Measurements from ENCODE around the gene OR2A1.
"Not testable (repeated sequence)": the region's sequence is repeated elsewhere in the genome, so short reads cannot be mapped to it uniquely, and the experiment has no call there.

OR2A1 gene

GRCh38 chr7:144287171-144287784 is 24.9 kb upstream of the OR2A1 start:
- not testable (repeated sequence) for H2BK5ac ChIP-seq (ENCODE audit: low read depth, low read length, poor library complexity, severe bottlenecking); H2AK5ac ChIP-seq (ENCODE audit: low read length, severe bottlenecking); H3K4me3 ChIP-seq (ENCODE audit: insufficient read depth in 1 of 2, low read depth in 1 of 2, low read length in 2 of 2); H3K18ac ChIP-seq (ENCODE audit: low read depth in 1 of 2, low read length in 2 of 2); H4K8ac ChIP-seq (ENCODE audit: low read length); H3K4ac ChIP-seq (ENCODE audit: low read depth in 1 of 2, low read length in 2 of 2); H3K27me3 ChIP-seq (ENCODE audit: control insufficient read depth in 1 of 2, insufficient read depth in 1 of 2, low read length in 2 of 2); H3K9ac ChIP-seq (ENCODE audit: low read length); H3K4me2 ChIP-seq (ENCODE audit: low read length, poor library complexity, severe bottlenecking); DNase-seq; H2BK120ac ChIP-seq (ENCODE audit: low read depth, low read length); H3K36me3 ChIP-seq (ENCODE audit: control insufficient read depth in 1 of 2, insufficient read depth in 2 of 2, low read depth in 1 of 2, low read length in 2 of 2); H3K23ac ChIP-seq (ENCODE audit: low read length in 2 of 2); H3K27ac ChIP-seq (ENCODE audit: low read length, poor library complexity, severe bottlenecking); H3K14ac ChIP-seq (ENCODE audit: low read length in 2 of 2); H2AFZ ChIP-seq (ENCODE audit: low read depth, low read length); H3K9me3 ChIP-seq (ENCODE audit: control insufficient read depth, low read length); H4K91ac ChIP-seq (ENCODE audit: low read length); H3K79me1 ChIP-seq (replicated peaks; ENCODE audit: low read length, poor library complexity, severe bottlenecking); H2BK12ac ChIP-seq (ENCODE audit: low read length in 2 of 2); H3K4me1 ChIP-seq (ENCODE audit: control insufficient read depth, insufficient read depth, low read depth, low read length); H2BK15ac ChIP-seq (ENCODE audit: low read depth, poor library complexity, severe bottlenecking)
- WGBS: no CpG with 5 or more reads among the region's 3 CpGs

- H3K4me1 ChIP-seq (ENCODE audit: control insufficient read depth, insufficient read depth, low read depth, low read length); H3K36me3 ChIP-seq (ENCODE audit: control insufficient read depth in 1 of 2, insufficient read depth in 2 of 2, low read depth in 1 of 2, low read length in 2 of 2); H3K14ac ChIP-seq (ENCODE audit: low read length in 2 of 2); H4K91ac ChIP-seq (ENCODE audit: low read length); H2BK12ac ChIP-seq (ENCODE audit: low read length in 2 of 2); H3K4ac ChIP-seq (ENCODE audit: low read depth in 1 of 2, low read length in 2 of 2); H2BK5ac ChIP-seq (ENCODE audit: low read depth, low read length, poor library complexity, severe bottlenecking); H3K9me3 ChIP-seq (ENCODE audit: control insufficient read depth, low read length); H3K27ac ChIP-seq (ENCODE audit: low read length, poor library complexity, severe bottlenecking); H2BK15ac ChIP-seq (ENCODE audit: low read depth, poor library complexity, severe bottlenecking); H3K18ac ChIP-seq (ENCODE audit: low read depth in 1 of 2, low read length in 2 of 2); H3K79me1 ChIP-seq (replicated peaks; ENCODE audit: low read length, poor library complexity, severe bottlenecking); H3K9ac ChIP-seq (ENCODE audit: low read length); H3K4me3 ChIP-seq (ENCODE audit: insufficient read depth in 1 of 2, low read depth in 1 of 2, low read length in 2 of 2); H3K4me2 ChIP-seq (ENCODE audit: low read length, poor library complexity, severe bottlenecking); H3K23ac ChIP-seq (ENCODE audit: low read length in 2 of 2); H2AFZ ChIP-seq (ENCODE audit: low read depth, low read length); H2BK120ac ChIP-seq (ENCODE audit: low read depth, low read length); H2AK5ac ChIP-seq (ENCODE audit: low read length, severe bottlenecking); H4K8ac ChIP-seq (ENCODE audit: low read length); H3K27me3 ChIP-seq (ENCODE audit: control insufficient read depth in 1 of 2, insufficient read depth in 1 of 2, low read length in 2 of 2): not testable (repeated sequence)
- 49% methylated on average over 2 of the region's 4 CpGs for WGBS
- peak; percentile 3 for DNase-seq
These were observed 20.6 kb upstream of the OR2A1 start for GRCh38 chr7:144291607-144292006.

- H3K14ac ChIP-seq (ENCODE audit: low read length in 2 of 2); H2AFZ ChIP-seq (ENCODE audit: low read depth, low read length); H2BK5ac ChIP-seq (ENCODE audit: low read depth, low read length, poor library complexity, severe bottlenecking); H3K36me3 ChIP-seq (ENCODE audit: control insufficient read depth in 1 of 2, insufficient read depth in 2 of 2, low read depth in 1 of 2, low read length in 2 of 2); H2AK5ac ChIP-seq (ENCODE audit: low read length, severe bottlenecking); H3K4me2 ChIP-seq (ENCODE audit: low read length, poor library complexity, severe bottlenecking); H3K9me3 ChIP-seq (ENCODE audit: control insufficient read depth, low read length); H3K27ac ChIP-seq (ENCODE audit: low read length, poor library complexity, severe bottlenecking); H3K23ac ChIP-seq (ENCODE audit: low read length in 2 of 2); H4K8ac ChIP-seq (ENCODE audit: low read length); H3K9ac ChIP-seq (ENCODE audit: low read length); H3K79me1 ChIP-seq (replicated peaks; ENCODE audit: low read length, poor library complexity, severe bottlenecking); H2BK15ac ChIP-seq (ENCODE audit: low read depth, poor library complexity, severe bottlenecking); H3K4ac ChIP-seq (ENCODE audit: low read depth in 1 of 2, low read length in 2 of 2); H3K4me3 ChIP-seq (ENCODE audit: insufficient read depth in 1 of 2, low read depth in 1 of 2, low read length in 2 of 2); H4K91ac ChIP-seq (ENCODE audit: low read length); H3K4me1 ChIP-seq (ENCODE audit: control insufficient read depth, insufficient read depth, low read depth, low read length); H2BK120ac ChIP-seq (ENCODE audit: low read depth, low read length); DNase-seq; H2BK12ac ChIP-seq (ENCODE audit: low read length in 2 of 2); H3K27me3 ChIP-seq (ENCODE audit: control insufficient read depth in 1 of 2, insufficient read depth in 1 of 2, low read length in 2 of 2); H3K18ac ChIP-seq (ENCODE audit: low read depth in 1 of 2, low read length in 2 of 2): not testable (repeated sequence)
- WGBS: 95% methylated on average over 3 of the region's 14 CpGs
These were observed 19.6 kb upstream of the OR2A1 start for GRCh38 chr7:144292384-144293161.

GRCh38 chr7:144293794-144294499 is 18.3 kb upstream of the OR2A1 start:
- H4K8ac ChIP-seq (ENCODE audit: low read length); H3K9ac ChIP-seq (ENCODE audit: low read length); H2AK5ac ChIP-seq (ENCODE audit: low read length, severe bottlenecking); H3K27ac ChIP-seq (ENCODE audit: low read length, poor library complexity, severe bottlenecking); H3K4me3 ChIP-seq (ENCODE audit: insufficient read depth in 1 of 2, low read depth in 1 of 2, low read length in 2 of 2); H2BK12ac ChIP-seq (ENCODE audit: low read length in 2 of 2); H3K4ac ChIP-seq (ENCODE audit: low read depth in 1 of 2, low read length in 2 of 2); H3K36me3 ChIP-seq (ENCODE audit: control insufficient read depth in 1 of 2, insufficient read depth in 2 of 2, low read depth in 1 of 2, low read length in 2 of 2); H3K18ac ChIP-seq (ENCODE audit: low read depth in 1 of 2, low read length in 2 of 2); H3K4me1 ChIP-seq (ENCODE audit: control insufficient read depth, insufficient read depth, low read depth, low read length); H3K4me2 ChIP-seq (ENCODE audit: low read length, poor library complexity, severe bottlenecking); H3K23ac ChIP-seq (ENCODE audit: low read length in 2 of 2); H2BK5ac ChIP-seq (ENCODE audit: low read depth, low read length, poor library complexity, severe bottlenecking); H2AFZ ChIP-seq (ENCODE audit: low read depth, low read length); H4K91ac ChIP-seq (ENCODE audit: low read length); H3K27me3 ChIP-seq (ENCODE audit: control insufficient read depth in 1 of 2, insufficient read depth in 1 of 2, low read length in 2 of 2); H2BK120ac ChIP-seq (ENCODE audit: low read depth, low read length); H3K9me3 ChIP-seq (ENCODE audit: control insufficient read depth, low read length); DNase-seq; H2BK15ac ChIP-seq (ENCODE audit: low read depth, poor library complexity, severe bottlenecking); H3K79me1 ChIP-seq (replicated peaks; ENCODE audit: low read length, poor library complexity, severe bottlenecking); H3K14ac ChIP-seq (ENCODE audit: low read length in 2 of 2): not testable (repeated sequence)
- no CpG with 5 or more reads among the region's 60 CpGs for whole genome bisulfite sequencing

Data from mesenchymal stem cell (in vitro differentiated cells and primary cell).